ENCODE data around the gene FGF18.

- no peak for TF ChIP-seq CTCF (IDR thresholded peaks at IDR 0.05)
- no peak for TF ChIP-seq POLR2A (IDR thresholded peaks at IDR 0.05)
Observed at GRCh38 chr5:171495122-171495700, 75.8 kb downstream of the FGF18 start.
